ENCODE measurements around the gene TPH1.

Gene TPH1

GRCh38 chr11:18046116-18046777 lies at the start of gene TPH1:
TSS of gene TPH1 (minus strand) at chr11:18046269. CDS start at chr11:18040762, 5,507 bp downstream.
- DNase-seq (ENCODE audit: low read depth in 1 of 2, low spot score in 1 of 2): no peak

DNA sequence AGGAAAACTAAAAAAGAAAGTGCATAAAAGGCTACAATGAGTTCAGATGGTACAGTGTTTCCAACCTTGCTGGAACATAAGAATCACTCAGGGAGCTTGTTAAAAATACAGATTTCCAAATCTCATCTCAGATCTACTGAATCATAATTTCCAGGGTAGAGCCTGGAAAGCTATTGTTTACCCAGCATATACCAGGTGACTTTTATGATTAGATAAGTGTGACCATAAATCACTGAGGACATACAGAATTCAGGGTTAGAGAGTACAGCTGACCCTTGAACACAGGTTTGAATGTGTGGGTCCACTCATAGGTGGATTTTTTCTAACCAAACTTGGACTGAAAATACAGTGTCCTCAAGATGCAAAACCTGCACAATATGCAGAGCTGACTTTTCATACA lies 47.9 kb upstream of the TPH1 start:
- DNase-seq (ENCODE audit: low read depth in 1 of 2, low spot score in 1 of 2): no peak

DNA sequence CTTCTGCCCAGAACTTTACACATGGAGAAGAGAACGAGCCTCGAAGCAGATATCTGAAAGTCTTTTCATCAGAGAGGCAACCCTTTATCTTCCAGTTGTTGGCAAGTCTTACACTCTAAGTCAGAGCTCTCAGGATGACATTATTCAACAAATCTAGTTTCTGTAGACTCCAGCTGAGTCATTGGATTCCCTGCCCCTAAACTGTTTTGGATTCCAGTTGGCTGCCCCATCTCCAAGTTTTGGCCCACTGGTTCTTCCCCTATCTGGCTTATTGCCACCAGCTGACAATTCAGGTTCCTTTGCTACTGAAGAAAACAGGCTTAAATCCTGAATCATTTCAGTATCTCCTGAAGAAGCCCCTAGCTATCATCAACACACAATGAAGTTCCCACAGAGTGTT lies 45.7 kb upstream of the TPH1 start:
- DNase-seq (ENCODE audit: low read depth in 1 of 2, low spot score in 1 of 2): no peak

DNA sequence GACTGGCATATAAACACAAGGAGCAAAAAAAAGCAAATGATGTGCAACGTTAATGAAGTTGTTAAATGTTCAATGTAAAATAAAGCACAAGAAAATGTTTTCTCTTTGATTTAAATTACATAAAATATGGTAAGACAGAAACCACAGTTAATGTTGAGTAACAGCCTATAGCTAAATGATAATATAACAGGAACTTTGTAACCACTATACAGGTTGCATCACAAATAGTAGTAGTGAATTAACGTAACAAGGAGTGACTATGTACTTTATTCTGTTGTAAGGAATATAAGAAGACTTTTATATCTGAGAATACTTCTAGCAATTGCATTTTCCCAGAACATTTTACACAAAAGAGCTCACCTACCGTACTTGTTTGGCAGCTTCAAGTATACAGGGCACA lies 42.9 kb upstream of the TPH1 start:
- DNase-seq (ENCODE audit: low read depth in 1 of 2, low spot score in 1 of 2): no peak

GRCh38 chr11:18088366-18088765 lies 42.3 kb upstream of the TPH1 start:
- no peak for DNase-seq (ENCODE audit: low read depth in 1 of 2, low spot score in 1 of 2)

GRCh38 chr11:18081551-18081950 lies 35.5 kb upstream of the TPH1 start:
- DNase-seq (ENCODE audit: low read depth in 1 of 2, low spot score in 1 of 2): no peak

DNA sequence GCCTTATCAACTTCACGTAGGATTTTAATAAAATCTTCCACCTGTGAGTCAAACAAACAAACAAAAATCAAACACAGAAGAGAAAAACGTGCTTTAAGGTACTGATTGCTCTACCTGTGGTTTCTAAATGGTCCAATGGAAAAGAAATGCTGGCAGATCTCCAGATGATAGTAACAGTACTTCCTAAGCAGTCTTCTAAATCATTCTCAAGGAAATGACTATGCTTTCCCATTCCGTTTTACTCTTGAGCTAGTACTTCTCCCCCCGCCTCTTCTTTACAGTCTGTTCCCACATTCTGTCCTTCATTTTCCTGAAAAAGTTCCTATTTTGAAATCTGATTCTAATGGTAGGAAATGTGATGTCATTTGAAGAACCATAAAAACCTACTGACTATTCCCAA lies 34.4 kb upstream of the TPH1 start:
- no peak for DNase-seq (ENCODE audit: low read depth in 1 of 2, low spot score in 1 of 2)

- no peak for DNase-seq (ENCODE audit: low read depth in 1 of 2, low spot score in 1 of 2)
Observed at GRCh38 chr11:18078909-18079308, 32.8 kb upstream of the TPH1 start.

DNA sequence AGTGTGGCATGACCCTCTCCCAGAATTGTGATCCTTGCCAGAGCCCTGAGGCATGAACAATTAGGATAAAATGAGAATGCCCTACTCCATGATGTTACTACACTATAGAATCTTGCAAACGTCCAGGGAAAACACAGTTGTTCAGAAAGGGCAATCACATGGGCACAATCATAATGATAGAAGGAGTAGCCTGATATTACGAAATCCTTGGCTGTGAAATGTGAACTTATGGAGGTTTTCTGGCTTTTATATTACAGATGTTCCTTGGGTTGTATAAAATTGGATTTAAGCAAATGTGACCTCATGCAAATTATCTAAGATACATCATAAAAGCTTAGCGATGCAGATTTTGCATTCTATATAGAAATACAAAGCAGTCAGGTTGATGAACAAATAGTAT lies 29.4 kb upstream of the TPH1 start:
- DNase-seq (ENCODE audit: low read depth in 1 of 2, low spot score in 1 of 2): no peak

DNA sequence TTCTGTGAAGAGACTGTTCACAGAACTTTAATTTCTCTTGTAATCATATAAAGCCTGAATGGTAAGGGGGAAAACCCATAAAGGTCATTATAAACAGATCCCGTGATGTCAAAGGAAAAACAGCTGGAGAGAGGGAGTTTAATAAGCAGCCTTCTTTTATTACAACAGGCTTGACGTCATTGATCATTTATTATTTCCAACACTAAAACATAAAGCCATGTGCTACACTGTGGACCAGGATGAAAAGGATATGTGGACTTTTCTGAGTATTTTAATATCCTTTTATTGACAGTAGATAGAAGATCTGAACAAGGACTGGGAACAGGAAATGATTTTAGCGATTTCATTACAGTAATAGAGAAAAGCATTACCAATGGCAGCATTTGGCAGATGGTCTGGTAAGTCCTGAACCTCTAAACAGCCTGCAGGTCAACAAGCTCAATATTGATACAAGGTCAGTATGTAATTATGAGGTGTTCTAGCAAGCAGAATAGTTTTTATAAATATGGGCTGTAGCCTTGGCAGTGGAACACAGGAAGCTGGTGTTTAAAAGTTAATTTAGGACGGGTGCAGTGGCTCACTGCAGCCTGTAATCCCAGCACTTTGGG lies 25.1 kb upstream of the TPH1 start:
- DNase-seq (ENCODE audit: low read depth in 1 of 2, low spot score in 1 of 2): no peak

- no peak for DNase-seq (ENCODE audit: low read depth in 1 of 2, low spot score in 1 of 2)
Observed at GRCh38 chr11:18067372-18067771, 21.3 kb upstream of the TPH1 start.

DNA sequence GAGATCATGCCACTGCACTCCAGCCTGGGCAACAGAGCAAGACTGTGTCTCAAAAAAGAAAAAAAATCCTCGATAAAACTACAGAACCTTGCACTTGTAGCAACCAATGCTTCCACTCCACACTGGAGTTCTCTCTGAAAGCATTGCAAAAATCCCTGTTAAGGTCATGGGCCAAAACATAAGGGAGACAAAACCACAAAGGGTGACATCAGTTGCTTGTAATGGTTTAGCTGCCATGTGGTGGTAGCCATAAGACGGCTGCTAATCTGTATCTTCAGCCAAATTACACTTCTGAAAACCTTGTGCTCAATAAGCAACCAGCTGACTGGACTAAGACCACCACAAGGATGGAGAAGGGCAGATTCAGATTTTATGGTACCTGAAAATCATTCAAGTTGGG lies 20.6 kb upstream of the TPH1 start:
- DNase-seq (ENCODE audit: low read depth in 1 of 2, low spot score in 1 of 2): no peak

- no peak for DNase-seq (ENCODE audit: low read depth in 1 of 2, low spot score in 1 of 2)
Observed at GRCh38 chr11:18065572-18065971, 19.5 kb upstream of the TPH1 start.

DNA sequence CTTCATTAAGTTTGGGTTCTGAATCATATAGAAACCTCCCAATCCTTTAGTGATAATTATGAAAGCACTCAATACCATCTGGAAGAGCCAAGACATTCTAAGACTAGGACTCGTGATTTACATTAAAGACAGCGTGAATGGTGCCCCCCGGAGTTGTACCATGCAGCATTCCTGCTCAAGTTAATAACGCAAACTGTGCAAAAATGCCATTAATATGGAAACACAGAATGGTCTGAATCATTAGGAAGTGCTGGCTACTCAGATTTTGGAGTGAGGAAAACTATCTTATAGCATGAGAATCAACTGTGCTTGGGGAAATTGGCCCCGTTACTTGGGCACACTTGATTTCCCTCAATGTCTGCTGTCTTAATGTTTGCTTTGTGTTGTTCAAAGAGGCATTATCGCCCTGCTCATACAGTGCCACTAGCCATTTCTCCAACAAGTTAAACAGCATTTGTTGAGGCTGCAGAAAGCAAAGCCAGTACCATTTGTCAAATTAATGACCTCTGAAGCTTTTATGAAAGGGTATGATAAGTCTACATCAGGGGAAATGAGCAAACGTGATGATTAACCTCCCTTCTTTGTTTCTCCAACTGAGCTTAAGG lies 18.5 kb upstream of the TPH1 start:
- no peak for DNase-seq (ENCODE audit: low read depth in 1 of 2, low spot score in 1 of 2)

GRCh38 chr11:18063862-18064434 lies 17.9 kb upstream of the TPH1 start:
- DNase-seq (ENCODE audit: low read depth in 1 of 2, low spot score in 1 of 2): no peak

- DNase-seq (ENCODE audit: low read depth in 1 of 2, low spot score in 1 of 2): no peak
Observed at GRCh38 chr11:18063125-18063524, 17.1 kb upstream of the TPH1 start.

DNA sequence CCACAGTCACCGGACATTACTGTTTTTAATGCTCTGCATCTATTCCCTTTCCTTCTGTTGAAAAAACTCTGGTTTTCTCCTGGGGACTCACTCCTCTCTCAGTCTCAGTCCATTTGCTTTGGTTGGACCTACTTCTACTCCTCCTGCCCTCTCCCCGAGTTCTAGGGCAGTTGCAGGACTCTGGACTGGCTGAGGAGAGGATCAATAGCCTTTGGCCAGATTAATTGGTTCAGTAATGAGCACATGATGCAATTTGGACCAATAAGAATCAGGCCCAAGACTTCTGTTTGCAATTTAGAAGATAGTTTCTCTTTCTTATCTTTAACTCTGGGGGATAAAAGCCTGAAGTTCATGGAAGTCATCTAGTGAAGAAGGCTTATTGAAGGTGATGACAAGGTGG lies 15.3 kb upstream of the TPH1 start:
- DNase-seq (ENCODE audit: low read depth in 1 of 2, low spot score in 1 of 2): no peak

- DNase-seq (ENCODE audit: low read depth in 1 of 2, low spot score in 1 of 2): no peak
Observed at GRCh38 chr11:18056561-18057181, 10.6 kb upstream of the TPH1 start.

GRCh38 chr11:18054511-18055103 lies 8.5 kb upstream of the TPH1 start:
- no peak for DNase-seq (ENCODE audit: low read depth in 1 of 2, low spot score in 1 of 2)

GRCh38 chr11:18050848-18051247 lies 4.8 kb upstream of the TPH1 start:
- no peak for DNase-seq (ENCODE audit: low read depth in 1 of 2, low spot score in 1 of 2)

GRCh38 chr11:18036456-18036855 lies 9.6 kb downstream of the TPH1 start:
- DNase-seq (ENCODE audit: low read depth in 1 of 2, low spot score in 1 of 2): no peak

DNA sequence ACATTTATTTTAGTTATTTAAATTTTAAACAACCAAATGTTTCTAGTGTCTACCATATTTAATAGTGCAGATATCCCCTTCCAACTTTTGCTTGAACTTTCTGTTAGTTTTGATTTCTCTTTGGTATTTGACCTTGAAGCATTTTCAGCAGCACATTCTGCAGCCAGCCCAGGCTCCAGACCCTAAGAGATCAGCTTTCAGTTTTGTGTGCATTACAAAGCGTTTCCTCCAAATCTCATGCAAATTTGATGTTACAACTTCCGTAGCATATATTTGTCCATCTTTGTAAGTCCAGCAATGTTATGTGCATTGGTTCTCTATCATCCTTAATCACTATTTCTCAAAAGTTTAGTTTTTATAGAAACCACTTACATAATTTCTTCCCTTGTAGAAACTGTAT lies 18.6 kb downstream of the TPH1 start:
- DNase-seq (ENCODE audit: low read depth in 1 of 2, low spot score in 1 of 2): no peak
